ENCODE results near the gene GRIN2D. TPM values are rescaled to one million over a fixed set of nuclear protein-coding genes. Genes with fewer than 3 reads are reported as not detected.

GRIN2D gene
- total RNA-seq: 0.51 and 0.79 TPM in 2 replicates

DNA sequence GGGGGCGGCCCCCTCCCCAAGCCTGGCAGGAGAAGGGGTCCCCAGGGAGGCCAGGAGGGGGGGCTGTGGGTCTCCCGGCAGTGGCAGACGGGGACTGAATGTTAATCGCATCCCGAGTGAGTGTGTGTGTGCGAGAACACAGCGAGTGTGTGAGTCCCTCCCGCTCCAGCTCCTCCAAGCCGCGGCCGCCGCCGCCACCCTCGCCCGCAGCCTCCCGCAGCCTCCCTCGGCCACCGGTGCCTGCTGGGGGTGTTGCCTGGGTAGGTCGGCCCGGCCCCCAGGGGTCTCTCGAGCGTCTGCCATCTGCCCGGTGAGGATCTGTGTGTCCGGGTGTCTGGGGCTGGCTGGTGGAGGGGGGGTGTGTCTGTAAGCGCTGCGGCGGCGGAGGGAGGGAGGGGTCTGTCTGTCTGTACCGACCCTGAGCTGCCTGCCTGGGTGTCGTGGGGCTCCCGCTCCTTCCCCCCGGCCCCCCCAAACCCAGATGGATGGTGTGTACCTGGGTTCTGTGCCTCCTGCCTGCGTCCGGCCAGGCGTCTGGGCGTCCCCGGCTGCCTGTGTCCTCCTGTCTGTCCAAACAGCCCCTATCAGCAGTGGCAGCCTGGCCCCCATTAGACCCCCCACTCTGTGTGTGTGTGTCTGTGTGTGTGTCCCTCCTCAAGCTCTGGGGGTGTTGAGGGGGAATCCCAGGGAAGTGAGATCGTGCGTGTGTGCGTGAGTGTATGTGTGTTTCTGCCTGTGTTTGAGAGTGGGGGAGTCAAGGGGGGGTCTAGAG, at the start of gene GRIN2D:
Gene GRIN2D (plus strand): TSS at position 110 of the 772 bp plus-strand sequence. CDS start 4,725 bp downstream, outside the sequence.
- peak; percentile 39 for DNase-seq

DNA sequence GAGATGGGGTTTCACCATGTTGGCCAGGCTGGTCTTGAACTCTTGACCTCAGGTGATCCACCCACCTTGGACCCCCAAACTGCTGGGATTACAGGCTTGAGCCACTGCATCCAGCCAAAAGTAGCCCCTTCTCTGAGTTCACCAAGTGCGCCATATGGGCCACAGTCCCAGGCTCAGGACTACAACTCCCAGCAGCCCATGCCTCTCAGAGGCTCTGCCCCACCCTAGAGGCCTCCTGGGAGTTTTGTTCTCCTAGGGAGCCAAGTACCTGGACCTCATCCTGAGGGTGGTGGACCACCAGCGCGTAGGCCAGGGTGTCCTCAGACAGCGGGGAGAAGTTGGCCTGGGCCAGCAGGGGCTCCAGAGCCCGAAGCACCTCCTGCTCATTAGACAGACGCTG, 48.6 kb upstream of the GRIN2D start:
- no peak for DNase-seq

DNA sequence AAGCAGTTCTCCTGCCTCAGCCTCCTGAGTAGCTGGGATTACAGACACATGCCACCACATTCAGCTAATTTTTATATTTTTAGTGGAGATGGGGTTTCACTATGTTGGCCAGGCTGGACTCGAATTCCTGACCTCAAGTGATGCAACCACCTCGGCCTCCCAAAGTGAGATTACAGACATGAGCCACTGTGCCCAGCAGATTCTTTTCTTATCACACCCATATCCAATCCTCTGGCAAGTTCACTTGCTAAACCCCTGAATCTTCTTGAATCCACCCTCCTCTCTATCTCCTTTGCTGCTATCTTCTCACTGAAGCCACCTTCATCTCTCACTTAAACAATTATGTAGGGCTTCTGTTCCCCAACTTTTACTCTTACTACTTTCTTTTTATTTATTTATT, 47.3 kb upstream of the GRIN2D start:
- DNase-seq: no peak

GRCh38 chr19:48348045-48348444, 45.4 kb upstream of the GRIN2D start:
- peak; percentile 75 for DNase-seq

GRCh38 chr19:48348737-48349136, 44.7 kb upstream of the GRIN2D start:
- DNase-seq: no peak

- no peak for DNase-seq
Observed at GRCh38 chr19:48350856-48351255, 42.6 kb upstream of the GRIN2D start.

DNA sequence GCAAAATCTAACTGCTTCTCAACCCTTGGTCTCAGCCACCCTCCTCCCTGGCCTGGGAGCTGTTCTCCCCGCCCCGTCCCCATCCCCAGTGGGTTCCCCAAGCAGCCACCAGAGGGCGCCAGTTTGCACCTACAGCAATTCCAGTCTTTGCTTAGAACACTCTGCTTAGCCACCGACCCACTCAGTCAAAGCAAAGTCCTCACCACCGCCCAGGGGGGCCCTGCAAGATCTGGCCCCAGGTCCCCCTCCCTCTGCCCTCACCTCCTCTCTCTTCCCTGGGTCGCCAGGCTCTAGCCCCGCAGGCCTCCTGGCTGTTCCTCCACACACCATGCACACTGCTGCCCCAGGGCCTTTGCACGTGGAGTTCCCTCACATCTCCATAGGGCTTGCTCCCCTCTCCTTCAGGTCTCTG, 42.1 kb upstream of the GRIN2D start:
- peak; percentile 80 for DNase-seq

GRCh38 chr19:48353677-48354076, 39.8 kb upstream of the GRIN2D start:
- DNase-seq: no peak

DNA sequence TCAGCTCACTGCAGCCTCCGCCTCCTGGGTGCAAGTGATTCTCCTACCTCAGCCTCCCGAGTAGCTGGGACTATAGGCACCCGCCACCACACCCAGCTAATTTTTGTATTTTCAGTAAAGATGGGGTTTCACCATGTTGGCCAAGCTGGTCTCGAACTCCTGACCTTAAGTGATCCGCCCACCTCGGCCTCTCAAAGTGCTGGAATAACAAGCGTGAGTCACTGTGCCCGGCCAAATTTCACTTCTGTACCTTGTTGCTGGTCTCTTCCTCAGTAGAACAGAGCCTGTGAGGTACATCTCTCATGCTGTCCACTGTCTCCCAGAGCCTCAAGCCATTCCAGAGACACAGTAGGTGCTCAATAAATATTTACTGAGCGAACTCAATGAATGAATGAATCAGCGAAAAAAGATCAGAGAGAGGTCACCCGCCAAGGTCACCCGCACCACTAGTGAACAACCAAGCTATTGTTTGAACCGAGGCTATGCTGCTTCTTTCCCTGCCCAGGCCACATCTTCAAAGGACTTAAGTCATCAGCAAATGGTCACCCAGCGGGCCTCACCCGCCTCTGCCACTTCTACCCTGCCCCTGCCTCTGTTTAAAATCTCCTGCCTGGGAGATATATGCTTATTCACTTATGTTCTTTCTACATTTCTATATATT, 39.0 kb upstream of the GRIN2D start:
- no peak for DNase-seq

- DNase-seq: no peak
Observed at GRCh38 chr19:48355365-48355954, 38.0 kb upstream of the GRIN2D start.

- DNase-seq: no peak
Observed at GRCh38 chr19:48359123-48359522, 34.3 kb upstream of the GRIN2D start.

- no peak for DNase-seq
Observed at GRCh38 chr19:48361912-48362311, 31.6 kb upstream of the GRIN2D start.

GRCh38 chr19:48362716-48363499, 30.6 kb upstream of the GRIN2D start:
- DNase-seq: peak; percentile 97

GRCh38 chr19:48363500-48363809, 30.0 kb upstream of the GRIN2D start:
- DNase-seq: no peak

DNA sequence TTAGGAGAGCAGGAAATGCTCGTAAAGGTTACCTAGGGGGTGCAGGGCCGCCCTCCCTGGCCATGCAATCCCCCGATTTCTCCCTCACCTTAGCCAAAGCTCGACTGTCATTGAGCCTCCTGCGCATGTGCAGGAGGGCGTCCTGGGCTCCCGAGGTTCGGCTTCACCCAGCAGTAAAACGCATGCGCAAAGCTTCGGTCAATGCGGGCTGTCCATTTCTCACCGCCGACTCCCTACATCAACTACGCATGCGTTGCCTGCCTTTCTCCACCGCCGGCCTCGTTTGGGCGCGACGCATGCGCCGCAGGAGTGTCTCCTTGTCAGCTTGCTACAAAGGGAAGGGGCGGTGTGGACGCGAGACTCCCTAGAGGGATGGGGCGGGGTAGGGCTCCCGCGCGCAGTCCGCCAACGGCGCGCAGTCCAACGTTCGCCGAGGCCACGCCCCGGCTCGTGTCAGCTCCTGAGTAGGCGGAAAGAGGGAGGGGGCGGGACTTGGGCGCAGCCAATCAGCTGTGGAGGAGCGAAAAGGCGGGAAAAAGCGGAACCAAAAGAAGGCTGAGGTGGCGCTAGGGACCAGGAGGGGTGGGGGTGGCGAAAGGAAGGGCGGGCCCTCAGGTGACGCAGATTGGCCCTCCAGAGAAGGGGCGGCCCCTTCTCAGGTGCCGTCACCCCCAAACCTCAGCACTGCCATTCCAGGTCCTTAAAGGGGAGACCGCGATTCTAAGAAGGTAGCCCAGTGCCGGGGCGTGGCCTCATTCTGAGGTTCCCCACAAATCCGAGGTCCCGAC, 29.5 kb upstream of the GRIN2D start, which contains the start of the genes SYNGR4 and TMEM143:
Gene SYNGR4 (plus strand): TSS at position 558 of the 788 bp plus-strand sequence. CDS start 1,476 bp downstream, outside the sequence.
Gene TMEM143 (minus strand): TSS at position 131 of the 788 bp plus-strand sequence. CDS start 20 bp downstream, at position 111.
- DNase-seq: peak; percentile 100

GRCh38 chr19:48364598-48365348, 28.7 kb upstream of the GRIN2D start:
- no peak for DNase-seq

DNA sequence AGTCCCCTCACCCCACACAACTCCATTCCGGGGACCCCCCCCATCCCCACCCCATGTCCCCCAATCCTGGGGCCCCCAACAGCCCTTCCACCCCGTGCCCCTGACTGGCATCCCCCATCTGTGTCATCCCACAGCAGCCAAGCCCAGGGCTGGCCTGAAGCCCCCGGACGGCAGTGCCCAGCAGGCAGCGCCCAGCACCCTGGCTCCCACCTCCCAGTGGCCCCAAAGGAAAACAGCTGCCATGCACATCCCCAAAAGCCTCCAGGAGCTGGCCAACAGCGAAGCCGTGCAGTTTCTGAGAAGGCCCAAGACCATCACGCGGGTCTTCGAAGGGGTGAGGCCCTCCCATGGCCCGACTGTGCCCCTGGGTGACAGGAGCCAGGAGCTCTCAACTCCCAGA, 27.9 kb upstream of the GRIN2D start:
- DNase-seq: no peak

GRCh38 chr19:48367855-48368254, 25.6 kb upstream of the GRIN2D start:
- DNase-seq: no peak

DNA sequence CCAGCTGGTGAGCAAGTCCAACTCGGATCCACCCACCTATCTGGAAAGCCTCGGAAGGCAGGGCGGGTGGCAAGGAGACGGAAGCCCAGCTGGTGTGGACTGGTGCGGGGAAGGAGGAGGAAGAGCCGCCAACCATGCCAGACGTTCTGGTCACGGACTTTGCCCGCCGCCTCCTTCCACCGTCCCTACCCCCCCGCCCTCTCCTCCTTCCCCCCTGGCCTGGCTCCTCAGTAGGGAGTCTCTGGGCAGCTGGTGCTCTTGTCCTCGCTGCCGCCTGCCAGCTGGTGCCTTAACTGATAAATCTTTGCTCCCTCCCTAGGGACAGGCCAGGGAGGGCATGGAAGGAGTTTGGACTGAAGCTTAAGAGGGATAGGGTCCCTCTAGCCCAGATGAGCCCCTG, 24.5 kb upstream of the GRIN2D start:
- DNase-seq: no peak

DNA sequence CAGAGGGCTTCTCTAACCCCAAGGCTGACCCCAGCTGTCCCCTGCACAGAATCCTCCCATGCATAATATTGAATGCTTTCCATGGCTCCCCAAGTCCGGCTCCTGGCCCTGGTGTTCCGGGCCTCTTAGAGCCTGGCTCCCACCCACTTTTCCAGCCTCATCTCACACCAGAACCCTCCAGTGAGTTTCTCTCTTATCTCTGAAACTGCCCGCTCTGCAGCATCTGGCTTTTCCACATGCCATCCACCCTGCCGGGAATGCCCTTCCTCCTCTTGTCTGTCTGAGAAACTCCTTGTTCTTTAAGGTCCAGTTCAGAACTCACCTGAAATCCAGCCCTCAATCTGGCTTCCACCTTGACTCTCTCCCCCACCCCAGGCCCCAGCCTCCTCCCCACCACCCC, 22.5 kb upstream of the GRIN2D start:
- DNase-seq: no peak

- DNase-seq: no peak
Observed at GRCh38 chr19:48371367-48371766, 22.1 kb upstream of the GRIN2D start.

Data from dermis blood vessel endothelial cell (primary cell).